ENCODE results near the gene OTX1.

DNA sequence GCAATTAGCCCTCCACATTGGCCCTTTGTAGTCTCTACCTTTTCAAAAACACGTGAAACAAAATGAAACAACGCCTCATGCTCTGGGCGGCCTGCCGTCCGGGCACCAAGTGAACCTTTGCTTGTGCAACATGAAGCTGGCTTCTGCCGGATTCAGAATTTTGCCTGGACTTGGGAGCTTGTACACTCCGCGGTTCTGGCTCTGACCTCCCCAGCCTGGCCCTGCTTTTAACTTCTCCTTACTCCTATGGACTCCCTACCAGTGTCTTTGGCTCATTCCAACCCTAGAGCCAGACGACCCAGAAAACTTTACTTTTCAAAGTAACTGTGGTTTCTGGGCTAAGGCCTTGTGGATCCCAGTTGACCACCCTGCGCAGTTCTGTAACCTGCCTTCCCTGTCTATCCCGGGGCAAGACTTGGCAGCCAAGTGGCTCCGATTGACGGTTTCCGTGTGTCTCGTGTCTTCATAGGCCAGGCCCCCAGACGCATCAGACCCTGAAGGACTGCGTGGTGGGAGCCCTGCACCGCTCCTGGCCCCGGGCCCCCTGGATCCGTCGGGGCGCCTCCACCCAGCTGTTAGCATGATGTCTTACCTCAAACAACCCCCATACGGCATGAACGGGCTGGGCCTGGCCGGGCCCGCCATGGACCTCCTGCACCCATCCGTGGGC lies 1.9 kb downstream of the OTX1 start:
- TF ChIP-seq POLR2A (IDR thresholded peaks at IDR 0.05): no peak
- TF ChIP-seq, protein P1, sequence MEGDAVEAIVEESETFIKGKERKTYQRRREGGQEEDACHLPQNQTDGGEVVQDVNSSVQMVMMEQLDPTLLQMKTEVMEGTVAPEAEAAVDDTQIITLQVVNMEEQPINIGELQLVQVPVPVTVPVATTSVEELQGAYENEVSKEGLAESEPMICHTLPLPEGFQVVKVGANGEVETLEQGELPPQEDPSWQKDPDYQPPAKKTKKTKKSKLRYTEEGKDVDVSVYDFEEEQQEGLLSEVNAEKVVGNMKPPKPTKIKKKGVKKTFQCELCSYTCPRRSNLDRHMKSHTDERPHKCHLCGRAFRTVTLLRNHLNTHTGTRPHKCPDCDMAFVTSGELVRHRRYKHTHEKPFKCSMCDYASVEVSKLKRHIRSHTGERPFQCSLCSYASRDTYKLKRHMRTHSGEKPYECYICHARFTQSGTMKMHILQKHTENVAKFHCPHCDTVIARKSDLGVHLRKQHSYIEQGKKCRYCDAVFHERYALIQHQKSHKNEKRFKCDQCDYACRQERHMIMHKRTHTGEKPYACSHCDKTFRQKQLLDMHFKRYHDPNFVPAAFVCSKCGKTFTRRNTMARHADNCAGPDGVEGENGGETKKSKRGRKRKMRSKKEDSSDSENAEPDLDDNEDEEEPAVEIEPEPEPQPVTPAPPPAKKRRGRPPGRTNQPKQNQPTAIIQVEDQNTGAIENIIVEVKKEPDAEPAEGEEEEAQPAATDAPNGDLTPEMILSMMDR (IDR thresholded peaks at IDR 0.05 in 8 of 11, conservative IDR thresholded peaks at IDR 0.05 in 3 of 11): no peak
- TF ChIP-seq POLR2AphosphoS5 (IDR thresholded peaks at IDR 0.05): no peak

Measured in spleen (tissue), 7 donors.